Islet precursor cell (in vitro differentiated cells): ENCODE results near the gene ANXA2.

Experiments
- DNase-seq: peaks from one replicate; pipeline ENCODE4 v3.0.0-alpha.2; 2018

ANXA2 gene

DNA sequence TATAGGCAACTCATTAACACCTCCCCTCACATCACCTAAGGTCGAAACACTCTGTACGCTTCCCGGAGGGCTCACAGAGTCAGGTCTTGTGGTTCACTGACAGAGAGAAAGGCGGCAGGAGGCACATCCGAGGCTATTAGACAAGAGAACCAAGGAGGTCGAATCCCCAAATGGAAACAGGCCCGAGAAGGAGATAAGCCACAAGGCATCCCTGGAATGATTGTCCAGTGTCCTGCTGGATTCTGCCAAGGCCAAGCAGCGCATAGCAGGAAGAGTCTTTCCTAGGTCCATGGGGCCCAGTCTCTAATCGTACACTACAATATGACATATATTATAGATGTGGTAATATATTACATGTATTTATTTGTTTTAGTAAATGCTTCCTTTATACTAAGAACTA lies 58.5 kb downstream of the ANXA2 start:
- DNase-seq, result no peak

- DNase-seq, result peak; percentile 12
Observed at GRCh38 chr15:60338810-60339209, 59.0 kb downstream of the ANXA2 start.

- DNase-seq, result peak; percentile 2
Observed at GRCh38 chr15:60337076-60337475, 60.7 kb downstream of the ANXA2 start.

- peak; percentile 25 for DNase-seq
Observed at GRCh38 chr15:60335296-60335695, 62.5 kb downstream of the ANXA2 start.

DNA sequence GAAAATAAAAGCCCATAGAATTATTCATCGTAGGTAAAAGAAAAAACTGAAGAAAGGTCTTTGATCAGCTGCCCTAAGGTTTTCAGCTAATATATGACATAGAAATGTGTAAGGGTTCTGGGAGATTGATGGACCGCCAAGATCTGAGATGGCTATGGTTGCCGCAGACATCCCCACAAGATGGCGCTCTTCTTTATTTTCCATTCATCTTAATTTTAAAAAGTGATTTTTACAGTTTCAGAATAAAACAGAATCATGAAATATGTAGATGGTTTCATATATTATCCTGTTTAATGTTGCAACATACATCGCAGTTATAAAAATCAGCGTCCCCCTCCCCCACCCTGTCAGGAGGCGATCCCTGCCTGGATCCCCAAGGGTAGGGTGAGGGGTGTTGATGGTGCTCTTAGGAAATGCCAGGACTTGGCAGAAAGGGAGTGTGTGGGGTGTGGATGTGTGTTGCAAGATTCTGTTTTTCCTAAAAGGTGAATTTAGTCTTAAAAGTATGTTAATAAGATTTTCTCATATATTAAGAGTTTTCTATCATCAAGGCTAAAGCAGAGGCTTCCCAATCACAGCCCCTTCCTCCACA lies 68.8 kb downstream of the ANXA2 start:
- DNase-seq, result peak; percentile 19

- DNase-seq, result peak; percentile 46
Observed at GRCh38 chr15:60326824-60327654, 70.7 kb downstream of the ANXA2 start.

GRCh38 chr15:60326343-60326742 lies 71.4 kb downstream of the ANXA2 start:
- no peak for DNase-seq

DNA sequence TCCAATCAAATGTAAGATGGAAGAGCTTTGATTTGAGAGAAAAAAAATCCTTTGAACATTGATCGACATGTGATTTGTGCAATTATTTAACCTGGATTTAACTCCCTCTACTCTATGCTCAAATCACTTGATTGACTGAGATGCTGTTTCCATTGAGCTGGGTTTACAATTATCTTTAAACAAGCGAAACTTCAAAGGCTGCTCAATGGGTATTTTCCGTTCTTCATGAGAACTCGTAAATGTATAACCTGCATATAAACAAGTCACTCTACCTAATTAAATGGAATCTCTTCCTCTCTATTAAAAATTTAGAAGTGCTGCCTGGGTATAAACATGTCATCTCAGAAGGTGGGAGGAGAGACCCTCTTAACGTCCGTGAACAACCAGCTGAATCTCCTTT lies 71.9 kb downstream of the ANXA2 start:
- no peak for DNase-seq

DNA sequence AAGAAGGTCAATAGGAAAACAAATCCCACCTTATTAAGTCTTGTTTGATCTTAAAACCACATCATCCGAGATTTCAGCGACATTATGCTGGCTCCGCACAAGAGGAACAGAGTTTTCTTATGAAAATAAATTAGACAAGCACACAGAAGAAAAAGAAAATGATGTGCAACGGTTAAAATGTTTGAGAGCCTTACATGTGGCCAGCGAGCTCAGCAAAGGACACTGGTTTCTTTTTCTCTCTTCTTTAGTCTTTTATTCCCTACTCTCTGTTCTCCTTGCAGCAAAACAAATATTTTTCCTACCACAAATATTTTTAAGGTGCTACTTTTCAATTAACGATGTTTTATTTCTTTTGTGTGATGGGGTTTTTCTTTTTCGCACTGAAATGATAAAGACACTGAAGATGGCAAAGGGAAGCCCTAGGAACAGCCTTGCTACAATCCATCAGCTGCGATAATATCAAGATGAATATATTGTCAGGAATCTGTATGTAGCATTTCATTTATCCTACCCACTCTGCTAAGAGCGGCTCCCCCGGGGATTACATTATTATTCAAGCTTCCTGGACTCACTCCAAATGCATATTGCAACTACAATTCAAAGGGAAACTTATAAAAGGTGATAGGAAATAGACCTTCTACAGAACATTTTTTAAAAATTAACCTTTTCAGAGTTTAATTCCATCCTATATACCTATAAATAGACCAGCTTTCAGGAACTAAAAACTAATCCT lies 72.9 kb downstream of the ANXA2 start:
- peak; percentile 22 for DNase-seq

GRCh38 chr15:60323322-60323721 lies 74.5 kb downstream of the ANXA2 start:
- peak; percentile 12 for DNase-seq

DNA sequence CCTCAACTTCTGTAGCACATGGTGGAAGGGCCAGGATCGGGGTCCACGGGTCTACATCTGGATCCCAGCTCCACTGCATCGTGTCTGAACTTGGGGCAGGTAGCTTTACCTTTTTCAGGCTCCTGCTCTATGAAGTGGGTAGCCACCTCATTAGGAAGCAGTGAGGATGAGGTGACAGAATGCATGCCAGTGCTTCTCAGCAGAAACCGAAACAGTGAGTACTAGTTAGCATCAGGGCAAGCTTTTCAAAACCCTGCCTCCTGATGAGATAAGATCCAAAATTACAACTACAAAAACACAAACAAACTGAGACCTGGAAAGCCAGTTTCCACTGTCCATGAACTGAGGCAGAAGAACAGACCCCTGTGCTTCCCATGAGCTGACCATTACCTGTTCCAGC lies 77.4 kb downstream of the ANXA2 start:
- DNase-seq, result peak; percentile 41

- peak; percentile 38 for DNase-seq
Observed at GRCh38 chr15:60318216-60318867, 79.4 kb downstream of the ANXA2 start.

DNA sequence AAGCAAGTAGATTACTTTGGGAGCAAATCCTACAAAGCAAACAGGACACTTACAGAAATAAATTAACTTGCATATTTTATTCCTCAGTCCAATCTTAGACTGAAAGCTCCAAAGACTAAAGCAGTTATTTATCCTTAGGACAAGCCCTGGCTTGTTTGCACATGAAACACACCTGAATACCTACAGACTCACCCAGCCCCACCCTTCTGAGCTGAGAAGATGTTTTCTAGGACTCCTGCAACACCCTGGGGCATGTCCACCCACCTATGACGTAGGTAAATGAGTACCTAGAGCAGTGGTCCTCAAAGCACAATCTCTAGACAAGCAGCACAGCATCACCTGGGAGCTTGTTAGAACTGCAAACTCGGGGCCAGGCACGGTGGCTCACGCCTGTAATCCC lies 80.8 kb downstream of the ANXA2 start:
- DNase-seq, result peak; percentile 26

GRCh38 chr15:60315878-60316277 lies 81.9 kb downstream of the ANXA2 start:
- DNase-seq, result peak; percentile 19

- DNase-seq, result peak; percentile 0
Observed at GRCh38 chr15:60313906-60314305, 83.9 kb downstream of the ANXA2 start.

DNA sequence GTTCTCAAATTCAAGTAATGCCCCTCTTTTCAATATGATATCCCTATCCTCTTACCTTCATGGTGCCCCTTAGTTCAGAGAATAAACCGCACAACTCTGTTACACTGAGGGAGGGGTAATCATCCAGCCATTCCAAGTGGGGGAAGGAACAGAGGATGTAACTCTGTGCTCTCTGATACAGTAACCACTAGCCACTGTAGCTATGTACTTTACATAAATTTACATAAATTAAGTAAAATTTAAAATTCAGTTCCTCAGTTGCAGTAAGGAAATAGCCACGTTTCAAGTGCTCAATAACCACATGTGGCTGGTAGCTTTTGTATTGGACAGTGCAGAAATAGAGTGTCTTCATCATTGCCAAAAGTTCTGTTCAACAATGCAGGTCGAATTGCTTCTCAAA lies 90.8 kb downstream of the ANXA2 start:
- no peak for DNase-seq

DNA sequence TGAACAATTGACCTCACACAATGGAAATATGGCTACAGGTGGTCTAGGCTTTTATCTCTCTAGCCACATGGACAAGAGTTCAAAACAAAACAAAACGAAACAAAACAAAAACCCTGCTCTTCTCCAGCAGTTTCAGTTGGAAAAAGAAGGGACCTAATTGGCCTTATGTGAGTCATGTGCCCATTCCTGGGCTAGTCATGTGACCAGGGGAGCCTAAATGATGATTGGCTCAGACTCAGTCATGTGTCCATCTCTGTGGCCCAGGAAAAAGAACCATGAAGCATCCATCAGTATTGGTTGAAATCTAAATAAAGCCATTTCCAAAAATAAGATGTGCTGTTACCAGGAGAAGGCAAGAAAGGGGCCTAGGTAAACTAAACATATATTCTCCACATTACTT lies 96.8 kb downstream of the ANXA2 start:
- no peak for DNase-seq

- DNase-seq, result no peak
Observed at GRCh38 chr15:60299452-60300047, 98.2 kb downstream of the ANXA2 start.
